Natural killer cell treated with Interleukin-12 subunit alpha and Interleukin-12 subunit beta and Interleukin-15 and Interleukin-18, amount 100 ng/mL, for 72 hours (primary cell): Measurements from ENCODE around the gene PRKG1. TPM values are rescaled to one million over a fixed set of nuclear protein-coding genes. Genes with fewer than 3 reads are reported as not detected.

Experiments used
- ATAC-seq, 2 donors: fragments of 150-1000 bp; cut with Tn5 transposase in 1 of 2; sonication (Bioruptor Pico), chemical (Tn5 transposase) in 1 of 2; 2 replicates each; pipeline ENCODE4 v1.10.0; 2021
- DNase-seq: peaks from one replicate; pipeline ENCODE4 v3.0.0; 2022; ENCODE audit warnings: low spot score
- H3K27ac Mint-ChIP-seq, 2 donors: 1 replicate in 1 of 2; 2 replicates in 1 of 2; pipeline ENCODE4 v1.8.0; 2022; ENCODE audit warnings: mixed read lengths in 2 of 2, mild to moderate bottlenecking in 1 of 2, moderate library complexity in 1 of 2
- H3K27me3 Mint-ChIP-seq, 2 donors: 1 replicate in 1 of 2; 2 replicates in 1 of 2; pipeline ENCODE4 v1.8.0; 2022; ENCODE audit warnings: mixed read lengths in 2 of 2
- H3K36me3 Mint-ChIP-seq: one replicate; pipeline ENCODE4 v1.8.0; 2022; ENCODE audit warnings: mixed read lengths
- H3K4me1 Mint-ChIP-seq, 2 donors: 1 replicate in 1 of 2; 2 replicates in 1 of 2; pipeline ENCODE4 v1.8.0; 2022; ENCODE audit warnings: low read depth in 2 of 2, mixed read lengths in 2 of 2, mild to moderate bottlenecking in 1 of 2
- H3K4me3 Mint-ChIP-seq: one replicate; pipeline ENCODE4 v1.8.0; 2022; ENCODE audit warnings: mixed read lengths
- H3K9me3 Mint-ChIP-seq: 2 replicates; pipeline ENCODE4 v1.8.0; 2022; ENCODE audit warnings: mixed read lengths
- total RNA-seq, 2 donors: library from RNA; stranded (reverse); gene quantifications; one replicate each; pipeline ENCODE4 v1.2.3, GENCODE V29; 2022

Gene PRKG1
- total RNA-seq, result under 1 TPM in 1 of 2 donors, not detected in 1; 0.10 TPM

DNA sequence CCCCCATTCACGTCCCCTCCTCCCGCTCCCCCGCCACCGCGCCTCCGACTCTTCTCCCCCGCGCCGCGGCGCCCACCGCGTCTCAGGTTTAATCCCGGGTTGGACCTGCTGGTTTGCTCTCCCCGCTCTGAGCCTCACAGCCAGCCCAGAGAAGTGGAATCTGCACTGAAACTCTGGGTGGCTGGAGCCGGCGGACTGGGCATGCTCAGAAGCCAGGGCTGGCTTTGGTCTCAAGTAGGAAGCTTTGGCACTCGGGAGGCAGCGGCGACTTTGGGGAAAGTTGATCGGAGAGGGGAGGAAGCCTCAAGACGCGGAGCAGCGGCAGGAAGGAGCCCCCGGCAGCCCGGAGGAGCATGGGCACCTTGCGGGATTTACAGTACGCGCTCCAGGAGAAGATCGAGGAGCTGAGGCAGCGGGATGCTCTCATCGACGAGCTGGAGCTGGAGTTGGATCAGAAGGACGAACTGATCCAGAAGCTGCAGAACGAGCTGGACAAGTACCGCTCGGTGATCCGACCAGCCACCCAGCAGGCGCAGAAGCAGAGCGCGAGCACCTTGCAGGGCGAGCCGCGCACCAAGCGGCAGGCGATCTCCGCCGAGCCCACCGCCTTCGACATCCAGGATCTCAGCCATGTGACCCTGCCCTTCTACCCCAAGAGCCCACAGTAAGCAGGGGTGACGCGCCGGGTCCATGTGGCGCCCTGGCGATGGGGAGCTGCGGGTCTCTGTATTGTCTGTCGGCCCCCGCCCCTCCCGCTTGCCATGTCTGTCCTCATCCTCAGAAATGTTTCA lies at the start of gene PRKG1:
Gene PRKG1, plus strand, starts transcription at position 250 of the 791 bp plus-strand sequence.
- ATAC-seq (peak; percentile 24 to 52), DNase-seq (no peak)
- Mint-ChIP-seq H3K4me1 (peaks cover 0 to 6% of the 10 kb centered on the region in 2 donors), H3K9me3 (no peaks in the 10 kb centered on the region), H3K27ac (no peak within 1 kb of the TSS), H3K36me3 (no peaks in the 10 kb centered on the region), H3K27me3 (peaks cover 37 to 38% of the 10 kb centered on the region in 2 donors), H3K4me3 (peak within 1 kb of the TSS; percentile 27)

DNA sequence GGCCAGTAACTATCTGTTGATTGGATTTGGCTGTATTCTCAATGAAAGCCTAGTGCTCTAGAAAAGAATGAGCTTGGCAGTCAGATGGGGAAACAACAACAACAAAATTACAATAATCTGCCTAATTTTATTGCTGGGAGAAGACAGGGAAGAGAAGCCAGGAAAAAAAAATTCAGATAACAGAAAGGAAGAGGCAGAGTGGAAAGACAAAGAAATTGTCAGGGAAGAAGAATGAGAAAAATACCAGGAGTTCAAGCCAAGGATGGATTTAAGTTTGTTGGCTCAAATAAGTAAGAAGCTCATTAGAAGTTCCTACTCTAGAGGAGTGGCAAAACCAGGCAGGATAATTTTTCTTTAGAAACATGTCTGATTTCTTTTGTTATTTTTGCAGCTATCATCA lies 45.9 kb upstream of the PRKG1 start:
- Mint-ChIP-seq H3K27me3 (peaks cover 0 to 6% of the 10 kb centered on the region in 2 donors), H3K4me3 (no peak overlapping the region), H3K9me3 (no peaks in the 10 kb centered on the region), H3K4me1 (no peaks in the 10 kb centered on the region), H3K27ac (no peak overlapping the region), H3K36me3 (no peaks in the 10 kb centered on the region)
- ATAC-seq (no peak), DNase-seq (no peak)

DNA sequence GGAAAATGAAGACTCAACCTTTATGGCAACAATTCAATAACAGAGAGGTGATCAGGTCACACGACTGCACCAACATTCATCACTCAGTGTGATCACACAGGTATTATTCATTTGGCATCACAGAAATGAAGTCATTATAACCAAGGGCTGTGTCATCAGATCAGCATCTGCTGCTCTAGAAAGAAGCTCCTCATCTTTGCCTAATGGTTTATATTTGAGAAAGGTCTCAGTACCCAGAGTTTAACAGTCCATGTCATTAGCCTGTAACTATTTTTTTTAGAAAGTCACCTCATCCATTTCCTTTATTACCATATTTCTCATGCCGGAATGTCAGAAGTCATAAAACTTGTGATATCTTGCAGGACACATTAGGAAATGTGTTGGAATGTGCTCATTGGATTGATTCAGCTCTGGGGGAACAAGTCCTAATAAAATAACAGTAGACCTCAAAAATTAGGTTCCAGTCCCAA lies 45.1 kb upstream of the PRKG1 start:
- H3K27ac Mint-ChIP-seq, result no peak overlapping the region
- H3K9me3 Mint-ChIP-seq, result no peaks in the 10 kb centered on the region
- H3K27me3 Mint-ChIP-seq, result peaks cover 0 to 6% of the 10 kb centered on the region in 2 donors
- no peak for DNase-seq
- no peak for ATAC-seq
- no peaks in the 10 kb centered on the region for H3K4me1 Mint-ChIP-seq
- no peak overlapping the region for H3K4me3 Mint-ChIP-seq
- no peaks in the 10 kb centered on the region for H3K36me3 Mint-ChIP-seq

DNA sequence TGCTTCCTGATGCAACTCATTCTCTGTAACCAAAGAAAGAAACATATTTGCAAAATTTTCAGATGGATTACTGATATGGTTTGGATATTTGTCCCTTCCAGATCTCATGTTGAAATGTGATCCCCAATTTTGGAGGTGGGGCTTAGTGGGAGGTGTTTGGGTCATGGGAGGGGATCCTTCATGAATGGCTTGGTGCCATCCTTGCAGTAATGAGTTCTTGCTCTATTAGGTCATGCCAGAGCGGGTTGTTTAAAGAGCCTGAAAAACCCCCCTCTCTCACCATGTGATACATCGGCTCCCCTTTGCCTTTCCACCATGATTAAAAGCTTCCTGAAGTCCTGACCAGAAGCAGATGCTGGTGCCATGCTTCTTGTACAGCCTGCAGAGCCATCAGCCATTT lies 43.8 kb upstream of the PRKG1 start:
- DNase-seq (no peak), ATAC-seq (no peak)
- H3K9me3 Mint-ChIP-seq, result no peaks in the 10 kb centered on the region
- no peaks in the 10 kb centered on the region for H3K36me3 Mint-ChIP-seq
- no peaks in the 10 kb centered on the region for H3K4me1 Mint-ChIP-seq
- no peak overlapping the region for H3K4me3 Mint-ChIP-seq
- H3K27ac Mint-ChIP-seq, result no peak overlapping the region
- H3K27me3 Mint-ChIP-seq, result peaks cover 0 to 6% of the 10 kb centered on the region in 2 donors

DNA sequence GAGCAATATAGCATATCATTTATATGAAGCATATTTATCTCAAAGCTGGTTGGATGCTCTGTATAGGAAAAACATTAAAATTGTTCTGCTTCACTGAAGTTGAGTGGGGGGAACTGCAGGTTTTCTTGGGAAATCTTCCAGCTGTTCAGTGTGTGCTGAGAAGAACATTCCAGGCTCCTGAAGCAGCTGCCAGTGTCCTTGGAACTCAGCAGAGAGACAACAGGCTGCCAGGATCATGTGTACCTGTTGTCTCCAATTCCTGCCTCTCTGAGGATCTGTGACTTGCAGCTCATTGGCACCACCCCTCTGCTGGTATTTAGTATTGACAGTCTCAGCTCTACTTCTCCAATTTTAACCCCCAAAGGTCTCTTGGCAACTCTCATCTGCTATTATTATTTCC lies 42.3 kb upstream of the PRKG1 start:
- no peaks in the 10 kb centered on the region for H3K9me3 Mint-ChIP-seq
- H3K4me1 Mint-ChIP-seq, result no peaks in the 10 kb centered on the region
- ATAC-seq (no peak), DNase-seq (no peak)
- no peaks in the 10 kb centered on the region for H3K36me3 Mint-ChIP-seq
- peaks cover 0 to 6% of the 10 kb centered on the region in 2 donors for H3K27me3 Mint-ChIP-seq
- H3K27ac Mint-ChIP-seq, result no peak overlapping the region
- no peak overlapping the region for H3K4me3 Mint-ChIP-seq

DNA sequence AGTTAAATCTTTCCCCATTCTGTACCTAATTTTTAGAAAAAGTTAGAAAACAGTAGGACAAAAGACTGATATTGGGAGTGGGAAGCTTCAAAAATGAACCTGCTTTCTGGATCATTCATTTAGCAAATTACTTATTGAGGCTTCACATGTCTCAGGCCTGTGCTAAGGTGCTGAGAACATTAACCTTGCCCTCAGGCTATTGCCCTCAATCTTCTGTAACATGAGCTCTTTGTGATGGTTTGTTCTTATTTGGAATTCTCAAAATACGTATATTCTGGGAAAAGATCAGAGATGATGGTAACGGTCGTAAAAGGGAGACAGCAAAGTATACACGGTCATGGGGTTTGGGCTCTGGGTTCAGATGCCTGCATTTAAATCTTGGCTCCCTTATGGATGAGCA lies 39.5 kb upstream of the PRKG1 start:
- H3K9me3 Mint-ChIP-seq, result no peaks in the 10 kb centered on the region
- H3K4me3 Mint-ChIP-seq, result no peak overlapping the region
- H3K27ac Mint-ChIP-seq, result no peak overlapping the region
- no peak for DNase-seq
- no peak for ATAC-seq
- peaks cover 0 to 3% of the 10 kb centered on the region in 2 donors for H3K27me3 Mint-ChIP-seq
- no peaks in the 10 kb centered on the region for H3K36me3 Mint-ChIP-seq
- no peaks in the 10 kb centered on the region for H3K4me1 Mint-ChIP-seq

DNA sequence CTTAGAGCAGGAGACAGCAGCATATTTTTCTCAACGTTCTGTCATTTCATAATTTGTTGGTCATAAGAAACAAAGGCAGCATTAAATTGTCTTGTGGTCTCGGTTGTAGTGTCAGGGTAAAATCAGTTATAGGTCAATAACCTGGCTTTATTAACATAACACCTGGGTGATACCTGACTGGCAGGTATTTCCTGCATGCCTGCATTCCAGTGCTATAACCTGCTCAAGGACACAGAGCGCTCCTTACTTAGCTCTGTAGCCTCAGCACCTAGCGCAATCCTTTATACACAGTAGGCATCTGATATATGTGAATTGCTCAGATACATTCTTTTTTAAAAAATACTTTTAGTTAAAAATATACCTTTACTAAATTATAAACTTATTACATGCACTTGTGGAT lies 38.9 kb upstream of the PRKG1 start:
- Mint-ChIP-seq H3K27ac (no peak overlapping the region), H3K4me3 (no peak overlapping the region), H3K9me3 (no peaks in the 10 kb centered on the region), H3K36me3 (no peaks in the 10 kb centered on the region), H3K27me3 (peaks cover 0 to 3% of the 10 kb centered on the region in 2 donors), H3K4me1 (no peaks in the 10 kb centered on the region)
- ATAC-seq (no peak), DNase-seq (no peak)

DNA sequence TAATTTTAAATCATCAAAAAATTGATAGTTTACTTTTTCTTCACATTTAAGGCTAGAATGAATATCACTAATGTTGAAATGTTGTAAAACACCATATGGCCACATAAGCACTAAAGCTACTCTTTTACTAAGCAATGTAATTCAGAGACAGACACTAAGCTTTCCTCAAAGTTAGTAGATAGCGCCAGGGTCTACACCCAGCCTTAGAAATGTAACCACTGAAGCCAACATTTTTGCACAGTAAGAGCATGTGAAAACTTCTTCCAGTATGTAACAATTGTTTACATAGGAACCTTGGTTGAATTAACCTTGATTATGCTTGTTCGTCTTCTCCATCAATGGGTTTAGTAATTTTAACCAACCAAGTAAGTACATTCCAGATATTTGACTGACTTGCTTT lies 28.4 kb upstream of the PRKG1 start:
- H3K36me3 Mint-ChIP-seq, result no peaks in the 10 kb centered on the region
- H3K9me3 Mint-ChIP-seq, result no peaks in the 10 kb centered on the region
- no peak for ATAC-seq
- H3K4me3 Mint-ChIP-seq, result no peak overlapping the region
- H3K27ac Mint-ChIP-seq, result no peak overlapping the region
- no peak for DNase-seq
- peaks cover 7% of the 10 kb centered on the region in 2 donors for H3K27me3 Mint-ChIP-seq
- no peaks in the 10 kb centered on the region for H3K4me1 Mint-ChIP-seq

DNA sequence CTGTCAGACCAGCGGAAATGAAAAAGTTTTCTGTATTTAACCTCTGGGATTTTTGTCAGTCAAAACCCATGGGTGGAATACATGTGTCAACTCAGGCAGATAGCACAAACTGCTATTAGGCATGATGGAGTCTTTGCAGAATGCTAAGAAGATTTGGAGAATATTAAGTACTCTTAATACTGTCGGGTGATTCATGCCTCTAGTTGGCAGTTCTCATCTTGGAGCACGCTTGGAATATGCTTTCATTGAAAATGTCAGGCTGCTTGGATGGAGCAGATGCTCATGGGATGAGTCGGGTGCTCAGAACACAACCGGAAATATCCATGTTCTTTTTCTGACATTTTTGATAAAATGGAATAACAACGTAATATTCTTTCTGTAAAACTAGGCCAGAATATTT lies 27.6 kb upstream of the PRKG1 start:
- no peaks in the 10 kb centered on the region for H3K9me3 Mint-ChIP-seq
- H3K4me1 Mint-ChIP-seq, result no peaks in the 10 kb centered on the region
- DNase-seq, result no peak
- no peak overlapping the region for H3K27ac Mint-ChIP-seq
- H3K4me3 Mint-ChIP-seq, result no peak overlapping the region
- H3K36me3 Mint-ChIP-seq, result no peaks in the 10 kb centered on the region
- ATAC-seq, result no peak
- peaks cover 12% of the 10 kb centered on the region in 2 donors for H3K27me3 Mint-ChIP-seq

DNA sequence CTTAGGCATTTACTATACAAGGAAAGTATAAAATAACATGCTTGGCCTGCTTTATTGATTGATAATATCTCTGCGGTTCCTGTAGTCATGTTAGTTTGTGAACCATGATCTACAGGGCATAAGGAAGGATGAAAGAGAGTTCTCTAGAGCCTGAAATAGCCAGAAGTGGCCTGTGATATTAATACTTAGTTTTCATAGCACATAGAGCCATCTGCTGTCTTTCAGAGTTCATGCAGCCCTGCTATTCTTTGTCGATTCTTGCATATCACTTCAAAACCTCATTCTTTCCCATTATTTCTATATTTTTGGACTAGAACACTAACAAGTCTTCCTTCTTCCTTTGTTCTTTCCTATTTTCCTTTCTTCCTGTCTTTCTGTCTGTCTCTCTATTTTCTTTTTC lies 26.4 kb upstream of the PRKG1 start:
- H3K4me3 Mint-ChIP-seq, result no peak overlapping the region
- ATAC-seq, result no peak

DNA sequence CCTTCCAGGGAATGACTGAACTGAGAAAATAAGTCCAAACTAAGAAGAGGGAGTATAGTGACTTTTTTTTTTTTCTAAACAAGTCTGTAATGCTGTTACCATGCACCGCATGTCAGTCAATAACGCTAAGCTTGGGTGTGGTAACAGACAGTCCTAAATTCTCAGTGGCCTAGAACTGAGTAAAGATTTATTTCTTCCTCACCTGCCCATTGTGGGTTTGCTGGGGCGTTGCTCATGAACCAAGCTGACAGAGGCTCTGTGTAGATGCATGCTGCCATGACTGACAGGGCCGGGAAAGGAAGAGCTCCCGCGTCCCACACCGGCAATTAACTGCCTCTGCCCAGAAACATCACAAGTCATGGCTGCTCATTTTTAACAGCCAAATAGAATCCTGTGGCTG lies 25.5 kb upstream of the PRKG1 start:
- Mint-ChIP-seq H3K36me3 (no peaks in the 10 kb centered on the region), H3K27ac (no peak overlapping the region), H3K4me3 (no peak overlapping the region), H3K4me1 (no peaks in the 10 kb centered on the region), H3K9me3 (no peaks in the 10 kb centered on the region), H3K27me3 (peaks cover 10 to 12% of the 10 kb centered on the region in 2 donors)
- DNase-seq (no peak), ATAC-seq (no peak)

More for the DNA sequence above, 26.4 kb upstream of the PRKG1 start:
- Mint-ChIP-seq H3K36me3 (no peaks in the 10 kb centered on the region), H3K27me3 (peaks cover 10 to 12% of the 10 kb centered on the region in 2 donors), H3K4me1 (no peaks in the 10 kb centered on the region), H3K9me3 (no peaks in the 10 kb centered on the region), H3K27ac (no peak overlapping the region)
- no peak for DNase-seq

DNA sequence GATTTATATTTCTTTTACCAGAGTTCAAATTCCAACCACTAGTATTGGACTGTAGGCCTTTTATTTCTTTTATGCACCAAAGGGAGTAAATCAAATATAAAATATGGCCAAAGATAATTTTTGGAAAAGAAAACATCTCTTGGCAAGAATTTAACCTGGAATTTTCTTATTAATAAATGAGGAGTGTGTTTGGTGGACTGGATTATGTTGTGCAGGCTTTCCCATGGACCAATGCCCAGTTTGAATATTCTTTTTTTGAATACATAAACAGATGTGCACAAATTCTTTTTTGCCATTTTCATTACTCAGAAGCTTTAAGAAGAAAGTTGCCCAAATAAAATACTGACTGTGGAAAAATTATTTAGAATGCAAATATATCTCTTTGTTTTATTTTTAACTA lies 22.1 kb upstream of the PRKG1 start:
- peaks cover 16 to 26% of the 10 kb centered on the region in 2 donors for H3K27me3 Mint-ChIP-seq
- H3K4me3 Mint-ChIP-seq, result no peak overlapping the region
- no peak overlapping the region for H3K27ac Mint-ChIP-seq
- H3K36me3 Mint-ChIP-seq, result no peaks in the 10 kb centered on the region
- H3K9me3 Mint-ChIP-seq, result no peaks in the 10 kb centered on the region
- DNase-seq (no peak), ATAC-seq (no peak)
- no peaks in the 10 kb centered on the region for H3K4me1 Mint-ChIP-seq

DNA sequence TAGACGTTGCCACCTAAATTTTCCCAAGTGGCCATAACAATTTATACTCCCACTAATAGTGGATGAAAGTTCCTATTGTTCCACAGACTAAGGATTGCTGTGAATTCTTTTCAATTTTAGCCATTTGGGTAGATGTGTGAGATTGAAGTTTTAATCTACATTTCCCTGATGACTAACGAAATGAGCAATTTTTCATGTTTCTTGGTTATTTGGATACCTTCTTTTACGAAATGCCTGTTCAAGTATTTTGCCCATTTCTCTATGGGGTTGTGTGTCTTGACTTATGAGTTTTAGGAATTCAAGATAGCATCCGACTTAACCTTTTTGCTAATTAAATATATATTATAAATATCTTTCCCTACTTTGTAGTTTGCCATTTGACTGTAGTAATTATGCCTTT lies 16.4 kb upstream of the PRKG1 start:
- H3K4me3 Mint-ChIP-seq, result no peak overlapping the region
- DNase-seq (no peak), ATAC-seq (no peak)
- no peak overlapping the region for H3K27ac Mint-ChIP-seq
- no peaks in the 10 kb centered on the region for H3K36me3 Mint-ChIP-seq
- no peaks in the 10 kb centered on the region for H3K4me1 Mint-ChIP-seq
- peaks cover 16 to 22% of the 10 kb centered on the region in 2 donors for H3K27me3 Mint-ChIP-seq
- no peaks in the 10 kb centered on the region for H3K9me3 Mint-ChIP-seq

DNA sequence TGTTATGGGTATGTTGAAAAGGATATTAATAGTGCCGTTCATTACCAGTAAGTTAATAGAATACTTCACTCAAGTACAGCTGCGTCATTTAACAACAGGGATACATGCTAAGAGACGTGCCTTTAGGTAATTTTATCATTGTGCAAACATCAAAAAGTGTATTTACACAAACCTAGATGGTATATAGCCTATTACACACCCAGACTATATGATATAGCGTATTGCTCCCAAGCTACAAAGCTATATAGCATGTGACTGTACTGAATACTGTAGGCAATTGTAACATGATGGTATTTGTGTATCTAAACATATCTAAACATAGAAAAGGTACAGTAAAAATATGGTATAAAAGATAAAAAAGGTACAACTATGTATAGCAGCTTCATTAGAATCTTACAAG lies 11.1 kb upstream of the PRKG1 start:
- Mint-ChIP-seq H3K4me3 (no peak overlapping the region), H3K36me3 (no peaks in the 10 kb centered on the region), H3K4me1 (no peaks in the 10 kb centered on the region), H3K9me3 (no peaks in the 10 kb centered on the region), H3K27me3 (peaks cover 8 to 15% of the 10 kb centered on the region in 2 donors), H3K27ac (no peak overlapping the region)
- ATAC-seq (no peak), DNase-seq (no peak)
